IMR-90 (cell line): ENCODE measurements around the gene LEF1. TPM values are rescaled to one million over a fixed set of nuclear protein-coding genes. Genes with fewer than 3 reads are reported as not detected.

Source experiments
- ATAC-seq: fragments of 200-7000 bp; cut with Tn5 transposase; 2 replicates; pipeline ENCODE4 v1.9.1; 2020; ENCODE audit warnings: low read depth, mild to moderate bottlenecking, moderate library complexity
- BruUV-seq: library from RNA; stranded (reverse); fragments of 400-500 nt; replicated peaks from 2 replicates; lab custom pipeline; 2021; lab: Mats Ljungman, UMichigan
- CTCF ChIA-PET: fragments of 300-600 bp; formaldehyde crosslinking; extraction: SDS; loops from one replicate; lab custom pipeline; 2021; ENCODE audit warnings: antibody characterized with exemption; lab: Yijun Ruan, JAX
- POLR2A ChIA-PET: fragments of 300-600 bp; sonication (Branson Sonifier 250); formaldehyde crosslinking; loops from one replicate; lab custom pipeline; 2022; ENCODE audit warnings: antibody characterized with exemption; ENCODE audit not compliant: unreplicated experiment; lab: Charles Lee
- DNase-seq: peaks from one replicate; pipeline ENCODE4 v3.0.0; 2013
- H2AFZ ChIP-seq: replicated peaks from 2 replicates; pipeline ENCODE3; 2013; ENCODE audit warnings: low read length, mild to moderate bottlenecking; ENCODE audit not compliant: poor library complexity
- H2AK5ac ChIP-seq: 2 replicates; pipeline ENCODE4 v1.6.1; 2013; ENCODE audit warnings: low read depth, low read length, inconsistent platforms
- H2AK9ac ChIP-seq: replicated peaks from 2 replicates; pipeline ENCODE3; 2013; ENCODE audit warnings: mild to moderate bottlenecking, low read depth, low read length, moderate library complexity; ENCODE audit not compliant: poor library complexity
- H2BK120ac ChIP-seq: 2 replicates; pipeline ENCODE4 v1.6.1; 2013; ENCODE audit warnings: low read depth, low read length, inconsistent platforms
- H2BK15ac ChIP-seq: 3 replicates; pipeline ENCODE4 v1.6.1; 2013; ENCODE audit warnings: low read depth, low read length, inconsistent platforms
- H2BK20ac ChIP-seq: 2 replicates; pipeline ENCODE4 v1.6.1; 2013; ENCODE audit warnings: low read depth, mild to moderate bottlenecking, inconsistent platforms, low read length, moderate library complexity
- H2BK5ac ChIP-seq: 2 replicates; pipeline ENCODE4 v1.6.1; 2013; ENCODE audit warnings: mild to moderate bottlenecking, low read depth, low read length, inconsistent platforms; ENCODE audit not compliant: poor library complexity, severe bottlenecking
- H3K14ac ChIP-seq: replicated peaks from 2 replicates; pipeline ENCODE4 v1.6.1; 2013; ENCODE audit warnings: low read depth, low read length, inconsistent platforms
- H3K18ac ChIP-seq: 2 replicates; pipeline ENCODE4 v1.6.1; 2013; ENCODE audit warnings: low read depth, low read length, control low read depth
- H3K23ac ChIP-seq: 2 replicates; pipeline ENCODE4 v1.6.1; 2013; ENCODE audit warnings: low read depth, low read length, inconsistent platforms
- H3K27ac ChIP-seq: 2 replicates; pipeline ENCODE4 v1.5.1; 2013; ENCODE audit warnings: mild to moderate bottlenecking, control low read depth, low read length; ENCODE audit not compliant: insufficient read depth
- H3K27me3 ChIP-seq: 2 replicates; pipeline ENCODE4 v1.6.1; 2013; ENCODE audit warnings: low read length; ENCODE audit not compliant: control insufficient read depth, insufficient read depth
- H3K36me3 ChIP-seq: 2 replicates; pipeline ENCODE4 v1.6.1; 2013; ENCODE audit warnings: low read length, mixed read lengths; ENCODE audit not compliant: control insufficient read depth, insufficient read depth
- H3K4ac ChIP-seq: 2 replicates; pipeline ENCODE4 v1.6.1; 2013; ENCODE audit warnings: low read depth, low read length, inconsistent platforms
- H3K4me1 ChIP-seq: 2 replicates; pipeline ENCODE4 v1.6.1; 2013; ENCODE audit warnings: low read length, mixed read lengths; ENCODE audit not compliant: control insufficient read depth, insufficient read depth
- H3K4me2 ChIP-seq: 2 replicates; pipeline ENCODE4 v1.6.1; 2013; ENCODE audit warnings: low read depth, mild to moderate bottlenecking, control low read depth, low read length, moderate library complexity
- H3K4me3 ChIP-seq: 2 replicates; pipeline ENCODE4 v1.5.1; 2013; ENCODE audit warnings: low read depth, mild to moderate bottlenecking, control low read depth, low read length, moderate library complexity; ENCODE audit not compliant: insufficient read depth
- H3K56ac ChIP-seq: 2 replicates; pipeline ENCODE4 v1.6.1; 2013; ENCODE audit warnings: low read length, inconsistent platforms; ENCODE audit not compliant: insufficient read depth; ENCODE audit errors: extremely low read depth
- H3K79me1 ChIP-seq, 2 experiments: 2 replicates each; pipeline ENCODE4 v1.6.1; 2013; ENCODE audit warnings: low read length in 2 of 2, inconsistent platforms in 1 of 2, low read depth in 1 of 2
- H3K9ac ChIP-seq: 2 replicates; pipeline ENCODE4 v1.6.1; 2013; ENCODE audit warnings: low read depth, low read length, control low read depth
- H3K9me1 ChIP-seq: 2 replicates; pipeline ENCODE4 v1.6.1; 2013; ENCODE audit warnings: low read length, inconsistent platforms; ENCODE audit not compliant: insufficient read depth
- H3K9me3 ChIP-seq: 2 replicates; pipeline ENCODE4 v1.6.1; 2013; ENCODE audit warnings: low read length; ENCODE audit not compliant: control insufficient read depth, insufficient read depth
- H4K20me1 ChIP-seq: 2 replicates; pipeline ENCODE4 v1.6.1; 2013; ENCODE audit warnings: low read length, inconsistent platforms; ENCODE audit not compliant: insufficient read depth
- H4K5ac ChIP-seq: 2 replicates; pipeline ENCODE4 v1.6.1; 2013; ENCODE audit warnings: mild to moderate bottlenecking, low read depth, low read length, control low read depth
- H4K8ac ChIP-seq, 2 experiments: 2 replicates each; pipeline ENCODE4 v1.6.1; 2013; ENCODE audit warnings: low read depth in 2 of 2, low read length in 2 of 2, control low read depth in 1 of 2, inconsistent platforms in 1 of 2
- H4K91ac ChIP-seq: 2 replicates; pipeline ENCODE4 v1.6.1; 2013; ENCODE audit warnings: low read depth, low read length, inconsistent platforms; ENCODE audit not compliant: insufficient read depth
- BHLHE40 ChIP-seq: fragments of 150-350 bp; IDR thresholded peaks from 2 replicates; pipeline ENCODE4 v1.6.1; 2016; ENCODE audit warnings: mild to moderate bottlenecking, low read depth, low read length
- CEBPB ChIP-seq: IDR thresholded peaks from 2 replicates; pipeline ENCODE4 v1.6.1; 2012; ENCODE audit warnings: low read depth, low read length, improper control_type of control experiment
- CHD1 ChIP-seq: IDR thresholded peaks from 2 replicates; pipeline ENCODE4 v1.6.1; 2012; ENCODE audit warnings: low read depth, low read length, improper control_type of control experiment
- CTCF ChIP-seq: conservative IDR thresholded peaks from 2 replicates; pipeline ENCODE4 v1.5.1; 2012; ENCODE audit warnings: mild to moderate bottlenecking, low read depth, low read length, improper control_type of control experiment
- ELK1 ChIP-seq: fragments of 150-350 bp; IDR thresholded peaks from 2 replicates; pipeline ENCODE4 v1.6.1; 2016; ENCODE audit warnings: low read depth, mild to moderate bottlenecking, low read length, moderate library complexity, borderline replicate concordance
- FOS ChIP-seq: fragments of 150-350 bp; IDR thresholded peaks from 2 replicates; pipeline ENCODE4 v1.6.1; 2016; ENCODE audit warnings: low read depth, low read length
- MAFK ChIP-seq: IDR thresholded peaks from 2 replicates; pipeline ENCODE4 v1.6.1; 2012; ENCODE audit warnings: low read depth, low read length, improper control_type of control experiment
- MXI1 ChIP-seq: IDR thresholded peaks from 2 replicates; pipeline ENCODE4 v1.6.1; 2012; ENCODE audit warnings: low read depth, mild to moderate bottlenecking, low read length, moderate library complexity, borderline replicate concordance
- NFE2L2 ChIP-seq: fragments of 150-350 bp; IDR thresholded peaks from 2 replicates; pipeline ENCODE4 v1.6.1; 2016; ENCODE audit warnings: low read depth, mild to moderate bottlenecking, low read length
- POLR2A ChIP-seq: IDR thresholded peaks from 2 replicates; pipeline ENCODE4 v1.6.1; 2012; ENCODE audit warnings: mild to moderate bottlenecking, low read depth, low read length
- RAD21 ChIP-seq: IDR thresholded peaks from 2 replicates; pipeline ENCODE4 v1.6.1; 2012; ENCODE audit warnings: low read length, improper control_type of control experiment
- RFX5 ChIP-seq: IDR thresholded peaks from 2 replicates; pipeline ENCODE4 v1.8.0; 2012; ENCODE audit warnings: low read depth, mild to moderate bottlenecking, low read length, moderate library complexity
- SMC3 ChIP-seq: fragments of 150-350 bp; IDR thresholded peaks from 2 replicates; pipeline ENCODE4 v1.6.1; 2016; ENCODE audit warnings: low read depth, mild to moderate bottlenecking, antibody characterized with exemption, low read length, moderate library complexity
- USF2 ChIP-seq: fragments of 150-350 bp; IDR thresholded peaks from 2 replicates; pipeline ENCODE4 v1.6.1; 2017; ENCODE audit warnings: mild to moderate bottlenecking, antibody characterized with exemption, low read length, low read depth
- dilution Hi-C: fragments of 300-500 bp; cut with HindIII; formaldehyde crosslinking; loops from one replicate; pipeline ENCODE4 v1.14.3; 2018; ENCODE audit warnings: low sequenced_read_pairs; ENCODE audit not compliant: unreplicated experiment
- in situ Hi-C: fragments of 300-500 bp; cut with MboI; formaldehyde crosslinking; loops from 3 replicates; pipeline ENCODE4 v1.14.3; 2019; ENCODE audit warnings: low sequenced_read_pairs, inconsistent platforms, mixed read lengths
- intact Hi-C: fragments of 100-400 bp; cut with micrococcal nuclease; formaldehyde crosslinking; loops from 2 replicates; pipeline ENCODE4 v1.10.0; 2022
- polyA plus RNA-seq, 3 experiments: library from polyadenylated mRNA; depleted of rRNA; stranded (reverse); fragments of >200 nt; gene quantifications; 2 replicates each; pipeline ENCODE4 v1.2.3, GENCODE V29; 2012; ENCODE audit warnings: low replicate concordance in 1 of 3
- total RNA-seq: library from RNA; depleted of rRNA; stranded (reverse); fragments of >200 nt; gene quantifications from 2 replicates; pipeline ENCODE4 v1.2.3, GENCODE V29; 2012

Gene LEF1
- total and polyA plus RNA-seq, 2 of the 4 experiments (the other 2 are of a cell fraction): 1.7 to 1.8 TPM

- Histone ChIP-seq H3K4me1 (peaks cover 3% of the 10 kb centered on the region; the same call in 1 of the 2 replicates), H3K4me2 (no peak overlapping the region), H3K56ac (no peak overlapping the region), H2BK15ac (no peak overlapping the region), H3K36me3 (peaks cover 4% of the 10 kb centered on the region), H4K91ac (no peak overlapping the region), H2BK120ac (no peak overlapping the region), H3K79me1 (no peaks in the 10 kb centered on the region), H2AK5ac (no peak overlapping the region), H3K27ac (no peak overlapping the region), H3K9ac (no peak overlapping the region), H3K9me3 (0 out of 2 replicates have a peak, but pooled peaks cover 2% of the 10 kb centered on the region), H3K4me3 (no peak overlapping the region), H3K23ac (no peak overlapping the region), H3K27me3 (no peaks in the 10 kb centered on the region), H3K18ac (no peak overlapping the region), H4K20me1 (no peaks in the 10 kb centered on the region), H4K8ac (no peak overlapping the region), H3K4ac (no peak overlapping the region), H3K9me1 (no peaks in the 10 kb centered on the region; the same call in 1 of the 2 replicates), H3K14ac (no peak overlapping the region), H2BK20ac (no peak overlapping the region), H4K5ac (no peak overlapping the region), H2AK9ac (no peak overlapping the region), H2AFZ (no peak overlapping the region), H2BK5ac (no peak overlapping the region)
- ChIA-PET CTCF (interaction anchor here (1.2 to 1.4 kb wide), 2 partner anchors 10 to 539 kb away, joined by 3 read pairs; no protein-coding TSS in a partner anchor), POLR2A (no interaction called here)
- TF ChIP-seq SMC3: no peak
- TF ChIP-seq CHD1: no peak
- TF ChIP-seq BHLHE40: no peak
- TF ChIP-seq MAFK: no peak
- no peak for TF ChIP-seq USF2
- no peak for TF ChIP-seq CEBPB
- TF ChIP-seq ELK1: no peak
- TF ChIP-seq NFE2L2: no peak
- TF ChIP-seq RAD21: no peak
- no peak for TF ChIP-seq MXI1
- TF ChIP-seq FOS: no peak
- TF ChIP-seq POLR2A: no peak
- TF ChIP-seq CTCF: no peak
- no peak for TF ChIP-seq RFX5
- ATAC-seq: no peak
- intact Hi-C loops: no loop called here
- DNase-seq: no peak
- dilution Hi-C loops: no loop called here
- BruUV-seq: no TSS peak
- in situ Hi-C loops: no loop called here
Observed at GRCh38 chr4:108033348-108033747, 135.4 kb downstream of the LEF1 start.
